Central memory CD8-positive, alpha-beta T cell (primary cell): Measurements from ENCODE around the gene ZCCHC2.

ENCODE experiments used
- ATAC-seq: fragments of 150-1000 bp; cut with Tn5 transposase; replicated peaks from 2 replicates; pipeline ENCODE4 v1.10.0; 2022; ENCODE audit warnings: mild to moderate bottlenecking, moderate FRiP score, moderate number of reproducible peaks; ENCODE audit not compliant: poor library complexity, severe bottlenecking; ENCODE audit errors: extremely low read depth
- DNase-seq, 2 donors: peaks; one replicate each; pipeline ENCODE4 v3.0.0; 2021; ENCODE audit warnings: low spot score in 2 of 2
- H3K27ac Mint-ChIP-seq: one replicate; pipeline ENCODE4 v1.8.0; 2022; ENCODE audit warnings: low read depth, mild to moderate bottlenecking, moderate library complexity, mixed read lengths
- H3K27me3 Mint-ChIP-seq: one replicate; pipeline ENCODE4 v1.8.0; 2022; ENCODE audit warnings: mixed read lengths
- H3K36me3 Mint-ChIP-seq: one replicate; pipeline ENCODE4 v1.8.0; 2022; ENCODE audit warnings: mild to moderate bottlenecking, moderate library complexity, mixed read lengths; ENCODE audit not compliant: insufficient read depth
- H3K4me1 Mint-ChIP-seq: one replicate; pipeline ENCODE4 v1.8.0; 2022; ENCODE audit warnings: mixed read lengths
- H3K4me3 Mint-ChIP-seq: one replicate; pipeline ENCODE4 v1.8.0; 2022; ENCODE audit warnings: mild to moderate bottlenecking, moderate library complexity, mixed read lengths
- H3K9me3 Mint-ChIP-seq: one replicate; pipeline ENCODE4 v1.8.0; 2022; ENCODE audit warnings: mixed read lengths

ZCCHC2 gene

GRCh38 chr18:62518460-62519375, 4.1 kb upstream of the ZCCHC2 start:
- ATAC-seq, result no peak
- Mint-ChIP-seq H3K27me3 (no peaks in the 10 kb centered on the region), H3K4me1 (peaks cover 14% of the 10 kb centered on the region)

GRCh38 chr18:62519684-62520083, 3.1 kb upstream of the ZCCHC2 start:
- peaks cover 5% of the 10 kb centered on the region for H3K36me3 Mint-ChIP-seq
- H3K27me3 Mint-ChIP-seq, result no peaks in the 10 kb centered on the region
- ATAC-seq (no peak), DNase-seq (no peak)
- no peak overlapping the region for H3K27ac Mint-ChIP-seq
- H3K4me1 Mint-ChIP-seq, result peaks cover 15% of the 10 kb centered on the region
- H3K9me3 Mint-ChIP-seq, result no peaks in the 10 kb centered on the region
- no peak overlapping the region for H3K4me3 Mint-ChIP-seq

More at GRCh38 chr18:62518460-62519375, 4.1 kb upstream of the ZCCHC2 start:
- no peak for DNase-seq
- Mint-ChIP-seq H3K27ac (no peak overlapping the region), H3K36me3 (peaks cover 5% of the 10 kb centered on the region), H3K4me3 (no peak overlapping the region), H3K9me3 (peaks cover 2% of the 10 kb centered on the region)

- H3K27ac Mint-ChIP-seq, result no peak overlapping the region
- H3K4me1 Mint-ChIP-seq, result peaks cover 29% of the 10 kb centered on the region
- no peaks in the 10 kb centered on the region for H3K9me3 Mint-ChIP-seq
- H3K27me3 Mint-ChIP-seq, result no peaks in the 10 kb centered on the region
- DNase-seq (no peak), ATAC-seq (no peak)
- peak overlapping the region; percentile 86 for H3K4me3 Mint-ChIP-seq
- H3K36me3 Mint-ChIP-seq, result peaks cover 16% of the 10 kb centered on the region
These were observed 1.7 kb upstream of the ZCCHC2 start for GRCh38 chr18:62521082-62521481.

- Mint-ChIP-seq H3K4me3 (peak overlapping the region; percentile 86), H3K36me3 (peaks cover 16% of the 10 kb centered on the region), H3K27ac (peak overlapping the region; percentile 68), H3K27me3 (no peaks in the 10 kb centered on the region), H3K9me3 (no peaks in the 10 kb centered on the region), H3K4me1 (peaks cover 29% of the 10 kb centered on the region)
- DNase-seq, result no peak
- no peak for ATAC-seq
These were observed 1.2 kb upstream of the ZCCHC2 start for GRCh38 chr18:62521593-62521992.

GRCh38 chr18:62522178-62522503, 684 bp upstream of the ZCCHC2 start:
- peaks cover 29% of the 10 kb centered on the region for H3K4me1 Mint-ChIP-seq
- H3K27me3 Mint-ChIP-seq, result no peaks in the 10 kb centered on the region
- H3K36me3 Mint-ChIP-seq, result peaks cover 16% of the 10 kb centered on the region
- DNase-seq (no peak), ATAC-seq (peak; percentile 0)
- peak overlapping the region; percentile 68 for H3K27ac Mint-ChIP-seq
- H3K9me3 Mint-ChIP-seq, result no peaks in the 10 kb centered on the region
- H3K4me3 Mint-ChIP-seq, result peak overlapping the region; percentile 86

GRCh38 chr18:62523255-62523588, 397 bp downstream of the ZCCHC2 start:
- no peaks in the 10 kb centered on the region for H3K9me3 Mint-ChIP-seq
- ATAC-seq (peak; percentile 17), DNase-seq (no peak)
- peaks cover 29% of the 10 kb centered on the region for H3K4me1 Mint-ChIP-seq
- peak overlapping the region; percentile 86 for H3K4me3 Mint-ChIP-seq
- no peaks in the 10 kb centered on the region for H3K27me3 Mint-ChIP-seq
- H3K27ac Mint-ChIP-seq, result peak overlapping the region; percentile 68
- peaks cover 16% of the 10 kb centered on the region for H3K36me3 Mint-ChIP-seq

GRCh38 chr18:62523631-62524439, 1.0 kb downstream of the ZCCHC2 start:
- DNase-seq, result peak; percentile 20 to 27
- ATAC-seq, result peak; percentile 4
- peaks cover 29% of the 10 kb centered on the region for H3K4me1 Mint-ChIP-seq
- H3K27ac Mint-ChIP-seq, result peak overlapping the region; percentile 95
- H3K27me3 Mint-ChIP-seq, result no peaks in the 10 kb centered on the region
- H3K36me3 Mint-ChIP-seq, result peaks cover 16% of the 10 kb centered on the region
- H3K9me3 Mint-ChIP-seq, result no peaks in the 10 kb centered on the region
- peak overlapping the region; percentile 86 for H3K4me3 Mint-ChIP-seq

GRCh38 chr18:62524440-62525200, 1.8 kb downstream of the ZCCHC2 start:
- Mint-ChIP-seq H3K4me1 (peaks cover 37% of the 10 kb centered on the region), H3K9me3 (no peaks in the 10 kb centered on the region), H3K36me3 (peaks cover 16% of the 10 kb centered on the region), H3K4me3 (peak overlapping the region; percentile 86), H3K27me3 (no peaks in the 10 kb centered on the region), H3K27ac (peak overlapping the region; percentile 95)
- DNase-seq (peak; percentile 39), ATAC-seq (peak; percentile 20)

GRCh38 chr18:62525608-62526007, 2.8 kb downstream of the ZCCHC2 start:
- H3K27me3 Mint-ChIP-seq, result no peaks in the 10 kb centered on the region
- ATAC-seq (no peak), DNase-seq (no peak)
- H3K9me3 Mint-ChIP-seq, result no peaks in the 10 kb centered on the region
- peaks cover 44% of the 10 kb centered on the region for H3K4me1 Mint-ChIP-seq
- H3K27ac Mint-ChIP-seq, result peak overlapping the region; percentile 95
- peak overlapping the region; percentile 86 for H3K4me3 Mint-ChIP-seq
- peaks cover 16% of the 10 kb centered on the region for H3K36me3 Mint-ChIP-seq

- Mint-ChIP-seq H3K27ac (peak overlapping the region; percentile 95), H3K4me1 (peaks cover 42% of the 10 kb centered on the region)
These were observed 3.5 kb downstream of the ZCCHC2 start for GRCh38 chr18:62526098-62527025.

GRCh38 chr18:62529597-62529996, 6.8 kb downstream of the ZCCHC2 start:
- no peak overlapping the region for H3K4me3 Mint-ChIP-seq
- peaks cover 52% of the 10 kb centered on the region for H3K4me1 Mint-ChIP-seq
- peaks cover 17% of the 10 kb centered on the region for H3K36me3 Mint-ChIP-seq
- DNase-seq (no peak), ATAC-seq (no peak)
- no peaks in the 10 kb centered on the region for H3K27me3 Mint-ChIP-seq
- H3K27ac Mint-ChIP-seq, result peak overlapping the region; percentile 67
- H3K9me3 Mint-ChIP-seq, result no peaks in the 10 kb centered on the region

More at GRCh38 chr18:62526098-62527025, 3.5 kb downstream of the ZCCHC2 start:
- H3K36me3 Mint-ChIP-seq, result peaks cover 16% of the 10 kb centered on the region
- H3K27me3 Mint-ChIP-seq, result no peaks in the 10 kb centered on the region
- DNase-seq (peak; percentile 22 to 33), ATAC-seq (no peak)
- no peaks in the 10 kb centered on the region for H3K9me3 Mint-ChIP-seq
- H3K4me3 Mint-ChIP-seq, result peak overlapping the region; percentile 86
